Parathyroid adenoma (tissue), 2 donors: Measurements from ENCODE around the gene KLHL29.

Source experiments
- H2AFZ ChIP-seq: fragments of 300-600 bp; sonication (generic); one replicate; pipeline ENCODE4 v1.7.0; 2017; ENCODE audit warnings: antibody characterized with exemption, mild to moderate bottlenecking
- H3K27ac ChIP-seq: fragments of 300-600 bp; sonication (generic); one replicate; pipeline ENCODE4 v1.7.0; 2017
- H3K27me3 ChIP-seq: fragments of 300-600 bp; sonication (generic); one replicate; pipeline ENCODE4 v1.7.0; 2017; ENCODE audit warnings: low read length; ENCODE audit not compliant: control insufficient read depth, insufficient read depth
- H3K36me3 ChIP-seq: fragments of 300-600 bp; sonication (generic); one replicate; pipeline ENCODE4 v1.7.0; 2017; ENCODE audit warnings: low read length; ENCODE audit not compliant: control insufficient read depth, insufficient read depth
- H3K4me1 ChIP-seq: fragments of 300-600 bp; sonication (generic); one replicate; pipeline ENCODE4 v1.7.0; 2017; ENCODE audit warnings: control low read depth
- H3K4me2 ChIP-seq: fragments of 300-600 bp; sonication (generic); one replicate; pipeline ENCODE4 v1.7.0; 2017; ENCODE audit warnings: low read length
- H3K4me3 ChIP-seq: fragments of 300-600 bp; sonication (generic); one replicate; pipeline ENCODE4 v1.7.0; 2017; ENCODE audit warnings: low read depth, low read length
- H3K79me2 ChIP-seq: fragments of 300-600 bp; sonication (generic); one replicate; pipeline ENCODE4 v1.7.0; 2017; ENCODE audit warnings: control low read depth
- H3K9ac ChIP-seq: fragments of 300-600 bp; sonication (generic); one replicate; pipeline ENCODE4 v1.7.0; 2017; ENCODE audit warnings: mild to moderate bottlenecking
- H3K9me3 ChIP-seq: fragments of 300-600 bp; sonication (generic); one replicate; pipeline ENCODE4 v1.7.0; 2017; ENCODE audit warnings: low read length; ENCODE audit not compliant: control insufficient read depth
- TF ChIP-seq, protein P1 (sequence below): fragments of 300-600 bp; sonication (generic); IDR thresholded peaks from one replicate; pipeline ENCODE4 v1.7.0; 2017; ENCODE audit warnings: antibody characterized with exemption, mild to moderate bottlenecking
- donor health status: primary hyperparathyroidism.

KLHL29 gene

DNA sequence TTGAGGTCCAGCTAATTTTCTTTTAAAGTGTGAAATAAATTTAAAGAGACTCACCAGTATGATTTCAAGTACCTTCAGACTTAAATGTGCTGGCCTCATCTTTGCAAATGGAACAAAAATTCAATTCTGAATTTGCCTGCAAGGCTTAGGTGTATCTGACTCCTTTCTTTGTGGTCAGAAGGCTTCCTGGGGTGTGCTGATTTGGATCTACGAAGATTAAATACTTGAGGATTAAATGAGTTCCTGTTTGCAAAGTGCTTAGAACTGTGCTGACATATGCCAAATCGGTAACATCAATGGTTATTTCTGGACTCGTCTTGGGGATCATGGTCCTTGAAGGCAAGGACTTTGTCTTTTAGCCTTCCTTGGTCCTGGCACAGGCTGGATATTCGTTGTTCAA is 9.7 kb downstream of the KLHL29 start:
- H3K27ac ChIP-seq: no peak overlapping the region
- no peak overlapping the region for H3K9ac ChIP-seq
- H3K4me2 ChIP-seq: no peak overlapping the region
- H3K79me2 ChIP-seq: peaks cover 13% of the 10 kb centered on the region
- no peaks in the 10 kb centered on the region for H3K4me1 ChIP-seq
- no peaks in the 10 kb centered on the region for H3K9me3 ChIP-seq
- H2AFZ ChIP-seq: no peak overlapping the region
- TF ChIP-seq, protein P1, sequence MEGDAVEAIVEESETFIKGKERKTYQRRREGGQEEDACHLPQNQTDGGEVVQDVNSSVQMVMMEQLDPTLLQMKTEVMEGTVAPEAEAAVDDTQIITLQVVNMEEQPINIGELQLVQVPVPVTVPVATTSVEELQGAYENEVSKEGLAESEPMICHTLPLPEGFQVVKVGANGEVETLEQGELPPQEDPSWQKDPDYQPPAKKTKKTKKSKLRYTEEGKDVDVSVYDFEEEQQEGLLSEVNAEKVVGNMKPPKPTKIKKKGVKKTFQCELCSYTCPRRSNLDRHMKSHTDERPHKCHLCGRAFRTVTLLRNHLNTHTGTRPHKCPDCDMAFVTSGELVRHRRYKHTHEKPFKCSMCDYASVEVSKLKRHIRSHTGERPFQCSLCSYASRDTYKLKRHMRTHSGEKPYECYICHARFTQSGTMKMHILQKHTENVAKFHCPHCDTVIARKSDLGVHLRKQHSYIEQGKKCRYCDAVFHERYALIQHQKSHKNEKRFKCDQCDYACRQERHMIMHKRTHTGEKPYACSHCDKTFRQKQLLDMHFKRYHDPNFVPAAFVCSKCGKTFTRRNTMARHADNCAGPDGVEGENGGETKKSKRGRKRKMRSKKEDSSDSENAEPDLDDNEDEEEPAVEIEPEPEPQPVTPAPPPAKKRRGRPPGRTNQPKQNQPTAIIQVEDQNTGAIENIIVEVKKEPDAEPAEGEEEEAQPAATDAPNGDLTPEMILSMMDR: no peak
- H3K36me3 ChIP-seq: no peaks in the 10 kb centered on the region
- no peak overlapping the region for H3K4me3 ChIP-seq
- no peaks in the 10 kb centered on the region for H3K27me3 ChIP-seq

DNA sequence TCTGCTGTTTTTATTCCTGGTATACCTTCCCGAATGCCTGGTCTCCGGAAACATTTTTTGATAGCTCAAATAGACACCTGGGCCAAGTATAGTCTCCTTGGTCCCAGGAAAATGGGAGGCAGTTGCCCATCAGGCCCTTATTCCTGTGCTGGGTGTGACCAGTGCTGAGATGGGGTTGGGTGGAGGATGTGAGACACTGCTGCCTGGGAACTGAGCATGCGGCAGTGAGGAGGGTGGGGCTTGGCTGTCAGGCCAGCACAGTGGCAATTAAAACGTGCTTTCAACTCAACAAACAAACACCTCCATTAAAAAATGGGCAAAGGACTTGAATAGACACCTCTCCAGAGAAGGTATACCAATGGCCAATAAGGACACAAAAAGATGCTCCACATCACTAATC is 12.5 kb downstream of the KLHL29 start:
- no peaks in the 10 kb centered on the region for H3K9me3 ChIP-seq
- peaks cover 8% of the 10 kb centered on the region for H3K79me2 ChIP-seq
- H3K4me1 ChIP-seq: peaks cover 4% of the 10 kb centered on the region
- H3K9ac ChIP-seq: no peak overlapping the region
- H3K27me3 ChIP-seq: no peaks in the 10 kb centered on the region
- no peak overlapping the region for H3K4me2 ChIP-seq
- no peak overlapping the region for H3K4me3 ChIP-seq
- H3K36me3 ChIP-seq: no peaks in the 10 kb centered on the region
- H2AFZ ChIP-seq: no peak overlapping the region
- H3K27ac ChIP-seq: no peak overlapping the region
- TF ChIP-seq, protein P1: no peak

DNA sequence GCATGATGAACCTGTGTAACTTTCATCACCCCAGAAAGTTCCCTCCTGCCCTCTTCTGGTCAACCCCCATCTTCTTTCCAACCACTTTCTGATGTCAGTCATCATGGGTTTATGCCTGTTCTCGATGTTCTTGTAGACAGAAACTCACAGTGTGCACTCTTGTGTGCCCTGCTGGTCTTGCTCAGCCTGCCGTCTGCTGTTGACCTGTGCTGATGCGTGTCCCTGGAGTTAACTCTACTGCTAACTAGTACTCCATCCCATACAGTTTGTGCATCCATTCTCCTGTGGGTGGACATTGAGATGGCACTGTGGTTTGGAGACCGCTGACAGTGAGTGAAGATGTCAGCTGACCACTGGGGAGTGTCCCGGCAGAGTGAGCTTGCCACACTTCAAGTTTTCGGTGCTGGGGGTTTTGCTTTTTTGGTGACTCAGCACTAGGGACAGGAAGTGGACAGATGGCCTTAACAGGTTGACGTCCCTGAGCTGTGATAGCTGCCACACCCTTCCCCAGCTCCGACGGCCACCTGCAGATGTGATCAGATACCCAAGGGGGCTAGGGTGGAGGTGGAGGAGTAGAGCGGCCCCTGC is 14.8 kb downstream of the KLHL29 start:
- no peak overlapping the region for H3K9ac ChIP-seq
- peaks cover 4% of the 10 kb centered on the region for H3K4me1 ChIP-seq
- TF ChIP-seq, protein P1: no peak
- H3K27ac ChIP-seq: no peak overlapping the region
- no peaks in the 10 kb centered on the region for H3K79me2 ChIP-seq
- no peaks in the 10 kb centered on the region for H3K9me3 ChIP-seq
- H3K27me3 ChIP-seq: no peaks in the 10 kb centered on the region
- no peaks in the 10 kb centered on the region for H3K36me3 ChIP-seq
- no peak overlapping the region for H2AFZ ChIP-seq
- no peak overlapping the region for H3K4me3 ChIP-seq
- H3K4me2 ChIP-seq: no peak overlapping the region

DNA sequence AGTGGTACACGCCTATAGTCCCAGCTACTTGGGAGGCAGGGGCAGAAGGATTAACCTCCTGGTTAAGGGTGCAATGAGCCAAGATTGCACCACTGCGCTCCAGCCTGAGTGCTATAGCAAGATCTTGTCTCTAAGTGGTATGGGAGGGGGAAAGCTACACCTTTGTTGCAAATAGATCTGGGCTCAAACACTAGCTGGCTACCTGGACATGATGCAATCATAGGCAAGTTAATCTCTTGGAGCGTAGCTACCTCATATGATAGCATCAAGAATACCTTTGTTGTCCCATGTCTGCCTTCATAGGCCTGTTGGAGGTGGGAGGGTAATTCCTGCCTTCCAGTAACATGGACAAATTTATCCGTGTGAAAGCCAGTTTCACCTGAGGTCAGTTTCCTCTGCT is 15.7 kb downstream of the KLHL29 start:
- Histone ChIP-seq H3K4me2 (no peak overlapping the region), H3K9ac (no peak overlapping the region), H3K79me2 (peaks cover 2% of the 10 kb centered on the region), H3K9me3 (no peaks in the 10 kb centered on the region), H3K27me3 (no peaks in the 10 kb centered on the region), H3K4me1 (peaks cover 4% of the 10 kb centered on the region), H3K36me3 (no peaks in the 10 kb centered on the region), H3K4me3 (no peak overlapping the region), H3K27ac (no peak overlapping the region), H2AFZ (no peak overlapping the region)
- TF ChIP-seq, protein P1: no peak

DNA sequence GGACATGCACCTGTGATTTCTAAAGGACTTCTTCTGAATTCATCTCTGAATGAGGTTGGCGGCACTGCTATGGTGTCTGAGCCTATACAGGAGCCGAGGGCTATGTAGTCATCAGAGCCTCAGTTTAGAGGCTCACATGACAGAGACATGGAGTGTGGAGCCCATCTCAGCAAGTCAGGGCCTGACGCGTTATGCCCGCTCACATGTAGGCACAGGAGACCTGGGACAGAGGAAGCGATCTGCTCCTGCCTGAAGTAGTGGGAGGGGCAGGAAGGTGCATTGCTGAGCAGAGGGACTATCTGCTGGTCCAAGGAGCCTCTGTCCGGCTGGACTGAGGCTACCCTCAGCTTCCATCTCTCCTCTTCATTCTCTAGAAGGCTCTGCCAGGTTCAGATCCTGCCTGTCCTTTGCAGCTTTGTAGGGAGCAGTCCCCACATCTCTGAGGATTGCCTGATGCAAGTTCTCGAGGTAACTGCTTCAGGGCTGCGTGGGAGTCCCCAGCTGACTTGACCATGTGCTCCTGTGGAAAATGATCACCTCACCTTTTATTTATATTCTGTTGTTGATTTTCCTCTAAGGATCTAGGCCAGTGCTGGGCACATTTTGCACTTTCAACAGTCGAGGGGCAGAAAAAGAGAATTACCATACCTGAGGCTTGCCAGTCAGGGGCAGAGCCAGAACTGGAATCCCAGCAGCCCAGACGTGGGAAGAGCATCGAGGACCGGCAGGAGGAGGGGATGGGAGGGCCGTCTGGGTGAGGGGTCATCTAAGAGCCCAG is 16.6 kb downstream of the KLHL29 start:
- TF ChIP-seq, protein P1: no peak
- Histone ChIP-seq H3K4me3 (no peak overlapping the region), H3K27ac (no peak overlapping the region), H3K9me3 (no peaks in the 10 kb centered on the region), H2AFZ (no peak overlapping the region), H3K79me2 (peaks cover 2% of the 10 kb centered on the region), H3K4me2 (no peak overlapping the region), H3K36me3 (no peaks in the 10 kb centered on the region), H3K4me1 (peaks cover 4% of the 10 kb centered on the region), H3K27me3 (no peaks in the 10 kb centered on the region), H3K9ac (no peak overlapping the region)
